Spleen (tissue), 11 donors: ENCODE measurements around the gene PKHD1. TPM values are rescaled to one million over a fixed set of nuclear protein-coding genes. Genes with fewer than 3 reads are reported as not detected.
A peak's percentile ranks its signal among the peaks of the same experiment; 100 is the strongest.

ENCODE experiments used
- DNase-seq: peaks from one replicate; pipeline ENCODE4 v3.0.0-alpha.2; 2020
- H3K27ac ChIP-seq, 8 donors: fragments of 200-600 bp; sonication (generic) in 7 of 8; 1 replicate in 4 of 8; 2 replicates in 4 of 8; pipeline versions ENCODE4 v1.5.0 to v1.8.0; 2016 to 2021; ENCODE audit warnings: inconsistent platforms in 4 of 8, mild to moderate bottlenecking in 4 of 8, moderate library complexity in 1 of 8
- H3K27me3 ChIP-seq, 7 donors: fragments of 200-600 bp; sonication (generic) in 6 of 7; replicated peaks in 1 of 7; 1 replicate in 4 of 7; 2 replicates in 3 of 7; pipeline versions ENCODE4 v1.5.0 to v1.8.0; 2016 to 2021; ENCODE audit warnings: inconsistent platforms in 3 of 7, mild to moderate bottlenecking in 1 of 7
- H3K36me3 ChIP-seq, 6 donors: fragments of 200-600 bp; sonication (generic) in 5 of 6; 1 replicate in 4 of 6; 2 replicates in 2 of 6; pipeline versions ENCODE4 v1.5.0 to v1.8.0; 2016 to 2021; ENCODE audit warnings: inconsistent platforms in 2 of 6
- H3K4me1 ChIP-seq, 6 donors: fragments of 200-600 bp; sonication (generic) in 5 of 6; 1 replicate in 3 of 6; 2 replicates in 3 of 6; pipeline versions ENCODE4 v1.5.0 to v1.8.0; 2016 to 2021; ENCODE audit warnings: inconsistent platforms in 3 of 6
- H3K4me3 ChIP-seq, 8 donors: fragments of 200-600 bp; sonication (generic) in 7 of 8; 1 replicate in 4 of 8; 2 replicates in 4 of 8; pipeline versions ENCODE4 v1.5.0 to v1.8.0; 2016 to 2021; ENCODE audit warnings: inconsistent platforms in 4 of 8, mild to moderate bottlenecking in 4 of 8, moderate library complexity in 2 of 8
- H3K9me3 ChIP-seq, 8 donors: fragments of 200-600 bp; sonication (generic) in 7 of 8; 1 replicate in 4 of 8; 2 replicates in 4 of 8; pipeline versions ENCODE4 v1.5.0 to v1.8.0; 2016 to 2021; ENCODE audit warnings: inconsistent platforms in 4 of 8
- CTCF ChIP-seq, 11 experiments: fragments of 200-600 bp in 7 of 11; fragments of 450-650 bp in 4 of 11; sonication (generic) in 4 of 11; IDR thresholded peaks in 8 of 11; conservative IDR thresholded peaks in 3 of 11; 1 replicate in 7 of 11; 2 replicates in 4 of 11; pipeline versions ENCODE4 v1.4.0 to v1.8.0; 2016 to 2021; ENCODE audit warnings: antibody characterized with exemption in 11 of 11, inconsistent platforms in 4 of 11, mild to moderate bottlenecking in 1 of 11
- POLR2A ChIP-seq, 3 donors: fragments of 450-650 bp; IDR thresholded peaks; one replicate each; pipeline ENCODE4 v1.5.1; 2017; ENCODE audit warnings: antibody characterized with exemption in 3 of 3, mild to moderate bottlenecking in 1 of 3
- POLR2AphosphoS5 ChIP-seq, 3 donors: sonication (generic); formaldehyde crosslinking; IDR thresholded peaks; one replicate each; pipeline ENCODE4 v1.5.1; 2017; ENCODE audit warnings: antibody characterized with exemption in 3 of 3
- WGBS, 5 donors: extraction: QIAGEN DNeasy Blood & Tissue Kit in 3 of 5; methylation state at CpG; one replicate each; pipeline versions ENCODE4 v1.1.5 to v1.1.7; 2013 to 2018; 5-methylcytosine and 5-hydroxymethylcytosine counted together
- intact Hi-C: fragments of 100-400 bp; cut with DNase I; formaldehyde crosslinking; loops from one replicate; pipeline ENCODE4 v1.15.0; 2023; ENCODE audit warnings: low total_unique reads
- polyA plus RNA-seq, 3 donors: library from polyadenylated mRNA; stranded (reverse); fragments of 200-250 nt; gene quantifications; one replicate each; pipeline ENCODE4 v1.2.1, GENCODE V29; 2013
- total RNA-seq, 7 donors: library from RNA; depleted of rRNA in 3 of 7; stranded (reverse); fragments of >200 nt in 3 of 7; fragmentation: NEBNext Ultra II Directional in 4 of 7; extraction: Animal tissue kit (Norgen Biotek cat#: 25700) in 4 of 7; gene quantifications; one replicate each; pipeline versions ENCODE4 v1.1.0 to v1.2.1, GENCODE V29; 2016 to 2021
- donor health status: healthy with polysubstance abuse.
- donor health status: DM: no; HTN: no; CAD: no; lungs with moderate emphysema.
- donor health status: DM: no; HTN: no; CAD: no.
- donor health status: Bipolar disorder and iron deficiency.
- donor health status: healthy.
- donor health status: DM: no; HTN: no; CAD: no.
- donor health status: DM: yes; HTN: yes; CAD: no.

PKHD1 gene
- total and polyA plus RNA-seq, 10 donors, result not detected

DNA sequence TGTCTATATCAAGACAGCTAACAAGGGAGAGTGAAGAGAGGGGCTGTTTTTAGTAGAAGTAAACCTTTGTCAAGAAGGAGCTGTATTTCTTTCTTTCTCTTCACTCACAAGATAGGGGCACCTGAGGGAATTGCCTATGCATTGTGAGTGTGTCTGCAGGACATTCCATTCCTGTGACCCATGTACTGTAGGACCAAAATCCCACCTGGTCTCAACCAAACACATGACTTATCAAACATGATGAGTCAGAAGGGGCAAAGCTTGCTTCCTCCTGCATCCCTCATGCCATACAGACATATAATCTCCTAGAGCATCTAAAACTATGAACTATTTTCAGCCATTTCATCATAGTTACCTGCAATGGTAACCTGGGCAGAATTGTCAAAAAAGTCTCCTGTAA lies 21.8 kb downstream of the PKHD1 start:
- Histone ChIP-seq H3K27ac (no peak overlapping the region), H3K4me1 (peaks cover 8 to 11% (median 9%) of the 10 kb centered on the region in 6 donors), H3K4me3 (no peak overlapping the region), H3K36me3 (no peaks in the 10 kb centered on the region), H3K27me3 (peaks cover 0 to 7% (median 0%) of the 10 kb centered on the region in 7 donors), H3K9me3 (no peaks in the 10 kb centered on the region)
- no peak for DNase-seq
- TF ChIP-seq CTCF (IDR thresholded peaks at IDR 0.05 in 8 of 11, conservative IDR thresholded peaks at IDR 0.05 in 3 of 11), result no peak
- TF ChIP-seq POLR2AphosphoS5 (IDR thresholded peaks at IDR 0.05), result no peak
- TF ChIP-seq POLR2A (IDR thresholded peaks at IDR 0.05), result no peak
- intact Hi-C loops, result no loop called here

GRCh38 chr6:52063584-52064344 lies 23.6 kb downstream of the PKHD1 start:
- H3K4me1 ChIP-seq, result peaks cover 8 to 11% (median 9%) of the 10 kb centered on the region in 6 donors
- no peaks in the 10 kb centered on the region for H3K36me3 ChIP-seq
- H3K9me3 ChIP-seq, result no peaks in the 10 kb centered on the region
- TF ChIP-seq POLR2AphosphoS5 (IDR thresholded peaks at IDR 0.05) (no peak), POLR2A (IDR thresholded peaks at IDR 0.05) (no peak), CTCF (IDR thresholded peaks at IDR 0.05 in 8 of 11, conservative IDR thresholded peaks at IDR 0.05 in 3 of 11) (peak in 8 of 11 experiments; percentile 37 to 67 (median 44))
- DNase-seq, result no peak
- H3K27me3 ChIP-seq, result peaks cover 0 to 7% (median 0%) of the 10 kb centered on the region in 7 donors
- intact Hi-C loops, result no loop called here
- H3K27ac ChIP-seq, result peak overlapping the region in 1 of 8 donors; percentile 34
- peak overlapping the region in 2 of 8 donors; percentile 10 to 57 for H3K4me3 ChIP-seq
- WGBS, 5 donors, result 6 to 13% (median 11%) methylated on average over 5 of the region's 5 CpGs

DNA sequence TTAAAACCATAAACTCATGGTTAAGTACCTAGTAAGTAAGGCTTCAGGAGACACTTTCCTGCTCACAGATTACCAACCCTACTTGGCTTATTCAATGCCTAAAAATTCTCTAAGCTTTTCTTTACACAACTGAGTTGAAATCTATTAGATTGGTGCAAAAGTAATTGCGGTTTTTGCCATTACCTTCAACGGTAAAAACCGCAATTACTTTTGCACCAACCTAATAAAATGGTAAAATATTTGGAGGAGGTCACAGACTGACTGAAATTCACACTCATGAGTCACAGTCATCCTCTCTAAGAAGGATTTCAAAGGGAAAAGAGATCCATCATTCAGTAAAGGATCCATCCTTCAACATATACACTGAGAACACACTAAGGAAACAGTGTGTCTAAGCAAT lies 25.9 kb downstream of the PKHD1 start:
- Histone ChIP-seq H3K27me3 (peaks cover 0 to 14% (median 0%) of the 10 kb centered on the region in 7 donors), H3K27ac (no peak overlapping the region), H3K9me3 (no peaks in the 10 kb centered on the region), H3K4me3 (no peak overlapping the region), H3K4me1 (peaks cover 8 to 11% (median 9%) of the 10 kb centered on the region in 6 donors), H3K36me3 (no peaks in the 10 kb centered on the region)
- WGBS, 5 donors, result 92 to 95% (median 93%) methylated on average over 3 of the region's 3 CpGs
- intact Hi-C loops, result no loop called here
- TF ChIP-seq CTCF (IDR thresholded peaks at IDR 0.05 in 8 of 11, conservative IDR thresholded peaks at IDR 0.05 in 3 of 11) (no peak), POLR2A (IDR thresholded peaks at IDR 0.05) (no peak), POLR2AphosphoS5 (IDR thresholded peaks at IDR 0.05) (no peak)
- DNase-seq, result no peak

- Histone ChIP-seq H3K27ac (no peak overlapping the region), H3K4me3 (no peak overlapping the region), H3K4me1 (peaks cover 8 to 11% (median 9%) of the 10 kb centered on the region in 6 donors), H3K9me3 (no peaks in the 10 kb centered on the region), H3K27me3 (peaks cover 0 to 7% (median 0%) of the 10 kb centered on the region in 7 donors), H3K36me3 (no peaks in the 10 kb centered on the region)
- DNase-seq, result no peak
- intact Hi-C loops, result loop anchor here (10.0 kb wide), 1 partner anchor 205 kb away; no protein-coding TSS in a partner anchor
- 48 to 71% (median 64%) methylated on average over 1 of the region's 1 CpG for WGBS, 5 donors
- TF ChIP-seq POLR2A (IDR thresholded peaks at IDR 0.05) (no peak), POLR2AphosphoS5 (IDR thresholded peaks at IDR 0.05) (no peak), CTCF (IDR thresholded peaks at IDR 0.05 in 8 of 11, conservative IDR thresholded peaks at IDR 0.05 in 3 of 11) (no peak)
Measured at GRCh38 chr6:52059821-52060220, 27.6 kb downstream of the PKHD1 start.
